GM18508 (cell line): Measurements from ENCODE around the gene SLAMF6.
"Not testable (repeated sequence)": the region's sequence is repeated elsewhere in the genome, so short reads cannot be mapped to it uniquely, and the experiment has no call there.

Source experiments
- ATAC-seq: cut with Tn5 transposase; IDR thresholded peaks from one replicate; pipeline ENCODE4 v1.9.1; 2021; ENCODE audit warnings: moderate number of reproducible peaks; ENCODE audit not compliant: insufficient read depth, unreplicated experiment

The SLAMF6 gene

DNA sequence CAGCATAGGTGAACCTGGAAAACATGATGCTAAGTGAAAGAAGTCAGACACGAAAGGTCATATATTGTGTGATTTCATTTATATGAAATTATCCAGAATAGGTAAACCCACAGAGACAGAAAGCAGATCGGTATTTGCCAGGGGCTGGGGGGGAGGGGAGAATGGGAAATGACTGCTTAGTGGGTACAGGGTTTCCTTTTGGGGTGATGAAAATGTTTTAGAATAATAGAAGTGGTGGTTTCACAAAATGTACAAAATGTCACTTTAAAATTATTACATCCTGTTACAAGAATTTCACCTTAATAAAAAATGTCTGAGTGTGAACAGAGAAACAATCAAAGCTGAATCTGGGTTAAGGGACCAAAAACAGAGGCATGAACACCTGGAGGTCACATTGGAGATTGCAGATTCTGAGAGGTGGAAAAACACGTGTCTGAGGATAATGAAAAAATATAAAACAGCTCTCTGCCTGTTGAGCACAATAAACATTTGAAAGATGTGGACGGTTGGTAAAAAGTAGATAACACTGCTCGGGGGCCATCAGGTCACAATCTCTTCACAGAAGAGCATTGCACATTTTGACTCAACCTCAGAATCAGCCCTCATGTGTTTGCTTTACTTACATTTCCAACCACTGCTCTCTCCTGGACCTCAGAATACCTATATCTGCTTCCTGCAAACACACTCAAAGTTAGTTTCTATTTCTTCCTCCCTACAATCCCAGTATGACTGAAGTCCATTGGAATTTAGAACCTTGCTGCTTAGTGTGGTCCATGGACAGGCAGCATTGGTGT lies 3.2 kb downstream of the SLAMF6 start:
- ATAC-seq, result no peak

DNA sequence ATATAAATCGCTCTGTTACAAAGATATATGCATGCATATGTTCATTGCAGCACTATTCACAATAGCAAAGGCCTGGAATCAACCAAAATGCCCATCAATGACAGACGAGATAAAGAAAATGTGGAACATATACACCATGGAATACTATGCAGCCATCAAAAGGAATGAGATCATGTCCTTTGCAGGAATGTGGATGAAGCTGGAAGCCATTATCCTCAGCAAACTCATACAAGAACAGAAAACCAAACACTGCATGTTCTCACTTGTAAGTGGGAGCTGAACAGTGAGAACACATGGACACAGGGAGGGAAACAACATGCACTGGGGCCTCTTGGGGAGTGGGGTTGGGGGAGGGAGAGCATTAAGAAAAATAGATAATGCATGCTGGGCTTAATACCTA lies 5.5 kb downstream of the SLAMF6 start:
- ATAC-seq, result not testable (repeated sequence)

DNA sequence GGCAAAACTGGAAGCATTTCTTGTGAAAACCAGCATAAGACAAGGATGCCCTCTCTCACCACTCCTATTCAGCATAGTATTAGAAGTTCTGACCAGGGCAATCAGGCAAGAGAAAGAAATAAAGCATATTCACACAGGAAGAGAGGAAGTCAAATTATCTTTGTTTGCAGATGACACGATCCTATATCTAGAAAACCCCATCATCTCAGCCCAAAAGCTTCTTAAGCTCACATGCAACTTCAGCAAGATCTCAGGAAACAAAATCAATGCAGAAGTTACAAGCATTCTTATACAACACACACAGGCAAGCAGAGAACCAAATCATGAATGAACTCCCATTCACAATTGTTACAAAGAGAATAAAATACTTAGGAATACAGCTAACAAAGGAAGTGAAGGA lies 7.1 kb downstream of the SLAMF6 start:
- ATAC-seq, result not testable (repeated sequence)

DNA sequence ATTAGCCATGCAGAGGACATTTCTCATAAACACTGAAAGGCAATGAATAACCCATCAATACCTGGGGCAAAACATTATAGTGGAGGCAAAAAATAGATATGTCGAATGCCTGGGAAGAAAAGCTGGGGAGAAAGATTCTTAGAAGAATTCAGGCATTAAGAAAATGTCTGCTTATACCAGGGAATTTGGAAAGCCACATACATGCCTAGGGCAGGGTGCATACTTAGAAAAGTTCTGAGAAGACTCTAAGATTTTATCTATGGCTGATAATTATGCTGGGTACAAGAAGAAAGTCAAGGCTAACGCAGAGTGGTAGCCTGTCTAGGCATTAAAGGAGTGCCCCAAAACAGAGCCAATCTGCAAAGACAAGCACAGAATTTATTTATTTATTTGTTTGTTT lies 18.4 kb downstream of the SLAMF6 start:
- no peak for ATAC-seq

DNA sequence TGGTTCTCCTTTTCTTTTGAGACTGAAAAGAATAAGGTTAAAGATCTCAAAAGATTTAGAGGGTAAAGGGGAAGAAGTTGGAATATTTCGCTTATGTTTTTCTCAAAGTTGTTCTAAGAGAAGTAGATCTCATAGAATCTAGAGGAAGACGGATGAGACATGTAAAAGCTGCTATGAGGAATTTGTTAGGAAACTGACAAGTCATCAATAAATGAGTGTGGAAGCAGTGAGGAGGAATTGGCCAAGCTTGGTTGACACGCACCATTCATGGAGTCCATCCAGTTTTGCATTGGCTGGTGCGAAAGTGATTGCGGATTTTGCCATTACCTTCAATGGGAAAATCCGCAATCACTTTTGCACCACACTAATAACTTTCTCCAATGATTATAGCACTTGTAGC lies 20.0 kb downstream of the SLAMF6 start:
- no peak for ATAC-seq

DNA sequence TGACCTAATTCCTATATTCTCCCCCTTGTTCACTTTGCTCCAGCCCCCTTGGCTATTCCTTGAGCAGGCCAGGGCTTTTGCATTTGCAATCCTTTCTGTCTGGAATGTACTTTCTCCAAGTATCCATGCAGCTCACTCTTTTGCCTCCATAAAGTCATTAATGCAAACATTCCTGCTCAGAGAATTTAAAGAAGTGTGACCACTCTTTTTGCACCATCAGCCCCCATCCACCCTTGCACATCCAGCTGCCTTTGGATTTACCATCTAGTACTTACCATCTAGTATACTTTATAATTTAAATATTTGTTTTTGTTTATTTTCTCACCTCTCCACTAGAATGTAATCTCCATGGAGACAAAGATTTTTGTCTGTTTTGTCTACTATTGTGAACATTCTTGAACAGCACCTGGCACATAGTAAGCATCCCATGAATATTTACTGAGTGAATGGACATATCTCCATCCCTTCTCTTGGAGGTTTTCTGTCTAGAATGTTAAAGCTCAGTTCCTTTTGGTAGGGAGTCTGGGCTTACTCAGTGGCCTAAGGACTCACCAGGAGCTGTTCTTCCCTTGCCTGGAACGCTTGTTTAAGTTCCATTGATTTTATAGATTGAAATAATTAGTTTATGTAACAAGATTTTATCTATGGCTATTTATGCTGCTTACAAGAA lies 22.6 kb downstream of the SLAMF6 start:
- ATAC-seq, result no peak

DNA sequence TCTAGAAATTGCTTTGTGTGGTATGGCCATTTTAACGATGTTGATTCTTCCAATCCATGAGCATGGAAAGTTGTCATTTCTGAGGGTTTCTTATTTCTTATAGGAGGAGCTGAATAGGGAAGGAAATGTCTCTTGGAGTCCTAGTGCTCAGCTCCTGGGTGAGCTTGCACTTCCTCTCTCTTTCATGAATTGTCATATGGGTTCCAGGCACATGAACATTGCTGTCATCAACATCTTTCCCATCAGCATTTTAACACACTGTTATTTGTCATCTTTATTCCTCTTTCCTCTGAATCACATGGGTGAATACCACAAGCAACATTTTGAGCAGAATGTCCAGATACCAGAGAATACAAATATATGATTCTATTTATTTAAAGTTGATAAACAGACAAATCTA lies 23.4 kb downstream of the SLAMF6 start:
- ATAC-seq, result no peak

DNA sequence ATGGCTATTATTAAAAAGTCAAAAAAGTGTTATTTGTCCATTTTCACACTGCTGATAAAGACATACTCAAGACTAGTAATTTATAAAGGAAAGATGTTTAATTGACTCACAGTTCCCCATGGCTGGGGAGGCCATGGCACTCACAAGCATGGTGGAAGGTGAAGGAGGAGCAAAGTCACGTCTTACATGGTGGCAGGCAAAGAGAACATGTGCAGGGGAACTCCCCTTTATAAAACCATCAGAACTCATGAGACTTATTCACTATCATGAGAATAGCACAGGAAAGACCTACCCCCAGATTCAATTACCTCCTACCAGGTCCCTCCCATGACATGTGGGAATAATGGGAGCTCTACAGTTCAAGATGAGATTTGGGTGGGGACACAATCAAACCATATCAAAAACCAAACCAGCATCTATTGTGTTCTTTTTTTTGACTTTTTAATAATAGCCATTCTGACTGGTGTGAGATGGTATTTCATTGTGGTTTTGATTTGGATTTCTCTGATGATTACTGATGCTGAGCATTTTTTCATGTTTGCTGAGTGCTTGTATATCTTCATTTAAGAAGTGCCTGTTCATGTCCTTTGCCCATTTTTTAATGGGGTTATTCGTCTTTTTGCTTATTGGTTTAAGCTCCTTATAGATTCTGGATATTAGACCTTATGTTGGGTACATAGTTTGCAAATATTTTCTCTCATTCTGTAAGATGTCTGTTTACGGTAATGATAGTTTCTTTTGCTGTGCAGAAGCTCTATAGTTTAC lies 24.6 kb downstream of the SLAMF6 start:
- not testable (repeated sequence) for ATAC-seq

DNA sequence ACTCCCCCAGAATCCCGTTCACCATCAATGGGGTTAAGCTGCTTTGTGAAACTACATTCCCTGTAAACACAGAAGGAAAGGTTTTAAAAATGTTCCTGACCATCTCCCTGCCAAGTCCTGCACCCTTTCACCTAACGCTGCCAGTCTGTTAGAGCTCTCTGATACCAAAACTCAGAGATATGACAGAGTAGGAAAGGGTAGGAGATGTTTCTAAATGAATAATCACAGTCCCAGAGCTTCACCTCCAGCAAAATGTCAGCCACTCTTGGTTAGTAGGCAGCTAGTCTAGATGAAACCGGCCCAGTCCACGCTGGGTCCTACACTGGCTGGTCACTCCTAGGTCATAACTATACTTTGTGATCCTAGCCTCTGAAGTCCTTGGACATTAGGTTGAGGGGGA lies 26.7 kb downstream of the SLAMF6 start:
- no peak for ATAC-seq

DNA sequence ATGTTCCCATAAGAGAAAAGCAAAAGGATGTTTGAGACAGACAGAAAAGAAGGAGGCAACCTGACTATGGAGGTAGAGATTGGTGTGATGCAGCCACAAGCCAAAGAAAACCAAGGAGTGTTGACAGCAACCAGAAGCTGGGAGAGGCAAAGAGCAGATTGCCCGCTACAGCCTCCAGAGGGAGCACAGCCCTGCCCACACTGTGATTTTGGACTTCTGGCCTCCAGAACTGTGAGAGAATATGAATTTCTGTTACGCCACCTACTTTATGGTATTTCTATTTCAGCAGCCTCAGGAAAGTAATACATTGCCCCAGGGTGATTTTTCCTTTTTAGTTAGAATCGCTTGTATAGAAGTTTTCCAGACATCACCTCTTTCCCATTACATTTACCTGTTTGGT lies 28.4 kb downstream of the SLAMF6 start:
- no peak for ATAC-seq

DNA sequence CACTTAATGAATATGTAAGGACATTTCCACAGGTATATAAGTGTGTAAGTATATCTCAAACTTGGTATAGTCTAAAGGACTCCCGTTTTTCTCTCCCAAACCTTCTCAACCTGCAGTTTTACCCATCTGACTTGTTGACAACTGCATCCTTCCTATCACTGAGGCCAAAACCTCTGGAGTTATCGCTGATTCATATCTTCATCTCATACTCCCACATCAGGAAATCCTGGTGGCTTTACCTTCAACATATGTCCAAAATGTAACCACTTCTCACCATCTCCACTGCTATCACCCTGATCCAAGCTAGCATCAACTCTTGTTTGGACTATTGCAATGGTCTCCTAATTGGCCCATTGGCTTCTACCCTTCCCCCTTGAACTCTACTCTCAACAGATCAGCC lies 30.4 kb downstream of the SLAMF6 start:
- ATAC-seq, result no peak

DNA sequence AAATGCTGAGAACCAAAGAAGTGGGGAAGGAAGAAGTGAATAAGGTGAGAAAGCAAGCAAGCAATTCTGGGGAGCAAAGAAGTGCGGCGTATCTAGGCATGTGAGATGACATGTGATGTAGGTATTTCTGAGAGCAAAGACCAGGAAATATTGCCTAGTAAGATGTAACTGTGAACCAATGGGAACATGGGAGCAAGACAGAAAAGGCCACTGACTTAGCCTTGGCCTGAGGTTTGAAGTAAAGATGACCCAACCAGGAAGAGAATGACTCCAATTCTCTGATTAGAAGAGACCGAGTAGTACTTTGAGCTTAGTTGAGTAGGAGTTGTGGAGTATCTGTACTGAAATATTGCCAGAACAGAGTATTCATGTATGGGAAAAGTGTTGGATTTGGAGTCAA lies 31.1 kb downstream of the SLAMF6 start:
- no peak for ATAC-seq

DNA sequence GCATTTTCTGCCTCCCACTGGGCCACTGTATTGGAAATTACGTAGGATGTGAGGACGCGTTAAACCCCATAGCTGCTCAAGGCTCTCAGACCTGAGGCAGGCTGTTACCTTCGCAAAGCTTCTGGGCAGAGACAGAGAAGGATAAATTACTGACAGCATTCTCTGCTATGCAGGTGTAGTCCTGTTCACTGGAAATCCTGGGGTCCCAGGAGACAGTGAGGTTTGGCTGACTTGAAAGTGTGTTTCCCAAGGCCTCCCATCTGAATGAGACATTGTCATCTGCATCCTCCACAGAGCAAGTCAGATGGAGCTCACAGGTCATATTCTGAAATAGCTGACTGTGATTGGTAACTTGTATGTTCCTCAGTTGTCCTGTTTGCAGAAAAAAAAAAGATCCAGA lies 32.0 kb downstream of the SLAMF6 start:
- ATAC-seq, result no peak

DNA sequence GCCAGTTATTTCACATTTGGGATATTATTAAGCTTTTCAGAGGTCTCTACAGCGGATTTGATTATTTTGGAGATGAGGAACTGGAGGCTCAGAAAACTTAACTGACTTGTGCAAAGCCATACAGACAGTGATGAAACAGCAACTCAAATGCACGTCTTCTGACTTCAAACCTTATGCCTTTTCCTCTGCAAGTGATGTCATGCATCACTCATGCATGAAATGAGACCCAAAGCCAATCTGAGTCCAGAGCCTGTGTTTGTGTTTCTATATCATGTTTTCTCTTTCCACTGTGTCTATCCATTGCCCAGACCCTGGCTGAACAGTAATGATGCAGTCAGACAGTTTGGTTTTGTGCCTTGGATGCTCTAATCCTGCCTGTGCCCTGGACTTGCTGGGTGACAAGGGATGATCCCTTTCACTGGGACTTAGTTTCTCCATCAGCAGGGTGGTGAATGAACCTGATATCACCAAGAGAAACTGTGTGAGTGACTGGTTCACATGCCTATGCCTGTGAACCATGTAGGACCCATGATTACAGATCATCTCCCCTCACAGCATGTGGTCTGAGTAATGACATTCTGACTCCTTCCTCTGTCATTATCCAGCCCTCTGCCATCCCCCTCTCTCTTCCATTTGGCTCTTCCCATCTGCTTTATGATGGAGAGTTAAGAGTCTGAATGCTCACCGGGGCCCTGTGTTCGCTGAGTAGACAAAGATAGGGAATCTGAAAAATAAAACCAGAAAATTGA lies 33.4 kb downstream of the SLAMF6 start:
- no peak for ATAC-seq

DNA sequence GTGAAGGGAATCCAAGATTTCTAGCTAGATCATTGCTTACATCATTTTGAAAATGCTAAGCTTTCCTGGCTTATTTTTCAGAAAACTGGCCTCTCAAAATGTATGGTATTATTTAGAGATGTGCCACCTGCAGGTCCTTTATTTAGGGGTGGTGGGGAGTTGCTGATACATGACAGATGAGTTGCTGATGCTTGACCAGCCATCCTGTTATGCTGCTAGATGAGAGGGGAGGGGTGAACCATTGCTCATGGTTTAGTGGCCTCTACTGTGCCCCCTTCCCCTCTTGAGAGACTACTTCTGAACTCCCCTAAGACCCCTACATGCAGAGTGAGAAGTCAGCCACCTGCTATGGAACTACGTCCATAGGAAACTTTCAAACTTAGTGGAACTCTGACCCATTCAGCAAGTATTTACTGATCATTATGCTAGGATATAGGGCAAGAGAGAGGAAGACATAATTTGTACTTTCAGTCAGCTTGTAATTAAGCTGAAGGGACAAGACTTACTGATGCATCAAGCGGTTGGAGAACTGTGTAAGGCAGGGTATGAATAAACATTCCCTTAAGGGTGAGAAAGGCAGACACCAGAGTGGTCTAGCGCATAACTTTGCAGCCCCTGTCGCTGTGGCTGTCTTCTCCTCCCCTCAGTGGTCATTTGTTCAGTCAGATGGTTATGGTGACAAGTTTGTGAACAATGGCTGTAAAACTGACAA lies 34.6 kb downstream of the SLAMF6 start:
- ATAC-seq, result no peak

DNA sequence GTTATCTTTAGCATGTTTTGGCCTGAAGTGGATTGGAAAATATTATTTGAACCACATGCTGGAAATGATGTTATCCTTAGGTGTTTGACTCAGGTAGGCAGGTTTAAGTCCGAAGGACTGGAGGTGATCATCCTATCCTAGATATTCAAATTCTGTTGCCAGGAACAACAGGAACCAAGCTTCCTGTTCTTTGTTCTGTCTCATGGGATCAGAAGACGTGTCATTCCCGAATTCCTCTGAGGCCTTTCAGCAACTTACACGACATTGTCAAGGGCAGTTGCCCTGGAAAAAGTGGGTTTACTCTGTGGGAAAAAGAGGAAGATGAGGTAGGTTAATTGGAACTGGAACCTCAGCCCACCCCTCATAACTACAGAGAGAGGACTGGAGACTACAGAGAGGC lies 36.6 kb downstream of the SLAMF6 start:
- no peak for ATAC-seq

DNA sequence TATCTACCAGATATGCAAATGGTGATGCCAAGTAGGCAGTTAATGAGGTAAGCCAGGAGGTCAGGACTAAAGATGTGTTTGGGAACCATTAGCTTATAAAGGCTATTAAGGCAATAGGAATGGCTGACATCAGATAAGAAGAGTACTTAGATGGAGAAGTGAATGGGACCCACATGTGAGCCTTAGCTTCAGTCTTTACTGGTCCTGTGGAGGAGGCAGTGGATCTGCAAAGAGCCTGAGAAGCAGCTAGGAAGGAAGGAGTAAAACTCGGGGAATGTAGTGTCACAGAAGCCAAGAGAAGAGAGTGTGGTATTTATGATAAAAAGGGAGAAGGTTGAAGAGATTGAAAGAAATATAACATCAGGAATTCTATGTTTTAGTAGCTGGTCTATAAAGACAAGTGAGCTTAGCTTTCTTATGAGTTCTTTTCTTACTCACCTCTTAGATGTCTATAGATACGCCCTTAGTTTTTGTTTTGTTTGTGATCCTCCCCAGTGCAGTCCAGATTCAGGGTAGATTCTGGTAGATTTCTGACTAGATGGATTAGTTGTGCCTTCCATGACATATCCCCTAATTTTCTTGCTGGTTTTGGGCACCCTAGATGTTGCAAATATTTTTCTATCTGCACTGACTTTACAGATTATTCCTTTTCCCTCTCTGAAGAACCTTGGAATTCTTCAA lies 39.4 kb downstream of the SLAMF6 start:
- no peak for ATAC-seq

DNA sequence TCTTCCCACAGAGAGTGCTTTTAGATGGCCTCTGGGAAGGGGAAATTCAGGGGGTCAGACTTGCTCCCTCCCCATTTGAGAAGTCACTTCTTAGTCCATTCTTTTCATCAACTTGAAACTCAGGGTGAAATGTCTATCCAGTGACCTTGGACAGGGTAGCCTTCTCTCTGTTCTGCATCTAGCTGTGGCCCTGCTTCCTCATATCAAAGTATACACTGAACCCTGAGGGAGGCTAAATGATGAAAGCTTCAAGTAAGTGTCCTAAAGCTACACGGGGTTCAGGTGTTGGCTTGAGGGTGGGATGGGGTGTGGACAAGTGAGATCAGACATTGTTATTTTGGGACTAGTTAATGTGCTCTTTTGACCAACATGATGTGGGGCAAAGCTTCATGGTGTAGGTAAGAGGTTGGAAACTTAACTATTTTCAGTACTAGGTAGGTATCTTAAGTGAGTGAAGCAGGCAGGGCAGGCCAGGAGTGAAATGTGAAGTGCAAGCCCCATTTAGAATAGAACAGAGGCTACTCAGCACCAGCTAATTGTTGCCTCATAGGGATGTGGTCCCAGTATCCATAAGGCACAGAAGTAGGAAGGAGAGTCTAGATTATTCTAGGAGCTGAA lies 41.0 kb downstream of the SLAMF6 start:
- no peak for ATAC-seq

DNA sequence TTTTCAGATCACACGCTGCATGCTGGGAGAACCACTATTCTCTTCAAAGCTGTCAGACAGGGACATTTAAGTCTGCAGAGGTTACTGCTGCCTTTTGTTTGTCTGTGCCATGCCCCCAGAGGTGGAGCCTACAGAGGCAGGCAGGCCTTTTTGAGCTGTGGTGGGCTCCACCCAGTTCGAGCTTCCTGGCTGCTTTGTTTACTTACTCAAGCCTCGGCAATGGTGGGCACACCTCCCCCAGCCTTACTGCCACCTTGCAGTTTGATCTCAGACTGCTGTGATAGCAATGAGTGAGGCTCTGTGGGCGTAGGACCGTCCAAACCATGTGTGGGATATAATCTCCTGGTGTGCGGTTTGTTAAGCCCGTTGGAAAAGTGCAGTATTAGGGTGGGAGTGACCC lies 42.3 kb downstream of the SLAMF6 start:
- not testable (repeated sequence) for ATAC-seq
